Esophagus squamous epithelium (tissue), 5 donors: ENCODE results near the gene EBF4. TPM values are rescaled to one million over a fixed set of nuclear protein-coding genes. Genes with fewer than 3 reads are reported as not detected.

Experiments used
- DNase-seq: peaks from one replicate; lab custom pipeline; 2025; lab: John Stamatoyannopoulos, UW
- H3K27ac ChIP-seq, 4 donors: fragments of 200-600 bp; sonication (generic); one replicate each; pipeline ENCODE4 v1.5.1; 2016 to 2019; ENCODE audit warnings: mild to moderate bottlenecking in 1 of 4
- H3K27me3 ChIP-seq, 4 donors: fragments of 200-600 bp; sonication (generic); 1 replicate in 3 of 4; 2 replicates in 1 of 4; pipeline versions ENCODE4 v1.5.1 to v1.6.0; 2017 to 2021; ENCODE audit warnings: antibody characterized with exemption in 1 of 4
- H3K36me3 ChIP-seq, 3 donors: fragments of 200-600 bp; sonication (generic); one replicate each; pipeline ENCODE4 v1.5.1; 2016 to 2019
- H3K4me1 ChIP-seq, 3 donors: fragments of 200-600 bp; sonication (generic); one replicate each; pipeline ENCODE4 v1.5.1; 2017 to 2019
- H3K4me3 ChIP-seq, 4 donors: fragments of 200-600 bp; sonication (generic); 1 replicate in 3 of 4; 2 replicates in 1 of 4; pipeline ENCODE4 v1.5.1; 2016 to 2019; ENCODE audit warnings: mild to moderate bottlenecking in 2 of 4, moderate library complexity in 1 of 4
- H3K9me3 ChIP-seq, 3 donors: fragments of 200-600 bp; sonication (generic); one replicate each; pipeline ENCODE4 v1.5.1; 2016 to 2019
- CTCF ChIP-seq, 6 experiments: fragments of 450-650 bp in 4 of 6; fragments of 200-600 bp in 2 of 6; sonication (generic) in 2 of 6; IDR thresholded peaks; one replicate each; pipeline ENCODE4 v1.5.1; 2016 to 2019; ENCODE audit warnings: antibody characterized with exemption in 6 of 6, mild to moderate bottlenecking in 4 of 6, moderate library complexity in 4 of 6
- POLR2A ChIP-seq, 4 donors: fragments of 450-650 bp; IDR thresholded peaks; one replicate each; pipeline ENCODE4 v1.6.1; 2017; ENCODE audit warnings: antibody characterized with exemption in 4 of 4, mild to moderate bottlenecking in 4 of 4, moderate library complexity in 3 of 4
- WGBS, 2 donors: methylation state at CpG; one replicate each; pipeline ENCODE4 v1.1.5; 2018; 5-methylcytosine and 5-hydroxymethylcytosine counted together
- intact Hi-C: fragments of 100-400 bp; cut with DNase I; formaldehyde crosslinking; loops from one replicate; pipeline ENCODE4 v1.15.0; 2022
- total RNA-seq, 4 donors: library from RNA; depleted of rRNA; stranded (reverse); fragments of >200 nt; gene quantifications; one replicate each; pipeline ENCODE4 v1.1.0, GENCODE V29; 2016
- donor health status: DM: yes; HTN: yes; CAD: no.

The EBF4 gene
- total RNA-seq, 4 donors from 2014 or later = 3.2 to 10.4 (median 7.2) TPM

GRCh38 chr20:2690718-2691117 is 1.9 kb upstream of the EBF4 start:
- H3K9me3 ChIP-seq = no peaks in the 10 kb centered on the region
- 76 to 82% methylated on average over 6 of the region's 6 CpGs for WGBS, 2 donors
- H3K27ac ChIP-seq = no peak overlapping the region
- DNase-seq = no peak
- H3K36me3 ChIP-seq = no peaks in the 10 kb centered on the region
- no peak for TF ChIP-seq POLR2A (IDR thresholded peaks at IDR 0.05)
- TF ChIP-seq CTCF (IDR thresholded peaks at IDR 0.05) = no peak
- peaks cover 6 to 33% (median 14%) of the 10 kb centered on the region in 3 donors for H3K4me1 ChIP-seq
- intact Hi-C loops = no loop called here
- H3K27me3 ChIP-seq = peaks cover 0 to 63% (median 6%) of the 10 kb centered on the region in 4 donors
- H3K4me3 ChIP-seq = no peak overlapping the region

- TF ChIP-seq CTCF (IDR thresholded peaks at IDR 0.05) (no peak), POLR2A (IDR thresholded peaks at IDR 0.05) (no peak)
- Histone ChIP-seq H3K9me3 (no peaks in the 10 kb centered on the region), H3K4me3 (no peak overlapping the region), H3K27ac (peak overlapping the region in 1 of 4 donors; percentile 72), H3K4me1 (peaks cover 6 to 33% (median 14%) of the 10 kb centered on the region in 3 donors), H3K27me3 (peaks cover 0 to 63% (median 6%) of the 10 kb centered on the region in 4 donors), H3K36me3 (no peaks in the 10 kb centered on the region)
- intact Hi-C loops = no loop called here
- WGBS, 2 donors = 73 to 86% methylated on average over 8 of the region's 8 CpGs
- no peak for DNase-seq
These were observed 1.5 kb upstream of the EBF4 start for GRCh38 chr20:2691127-2691526.

GRCh38 chr20:2691663-2692035 is 931 bp upstream of the EBF4 start:
- no peak for DNase-seq
- no peaks in the 10 kb centered on the region for H3K9me3 ChIP-seq
- no peaks in the 10 kb centered on the region for H3K36me3 ChIP-seq
- WGBS, 2 donors = 50 to 51% methylated on average over 8 to 10 of the region's 10 CpGs
- TF ChIP-seq POLR2A (IDR thresholded peaks at IDR 0.05) = no peak
- peak overlapping the region; percentile 42 to 71 (median 54) for H3K4me3 ChIP-seq
- H3K27me3 ChIP-seq = peaks cover 0 to 65% (median 6%) of the 10 kb centered on the region in 4 donors
- peaks cover 6 to 33% (median 14%) of the 10 kb centered on the region in 3 donors for H3K4me1 ChIP-seq
- peak overlapping the region in 3 of 4 donors; percentile 72 to 89 (median 88) for H3K27ac ChIP-seq
- intact Hi-C loops = no loop called here

GRCh38 chr20:2692886-2693285 is 306 bp downstream of the EBF4 start:
- no peak for DNase-seq
- intact Hi-C loops = no loop called here
- no peak for TF ChIP-seq CTCF (IDR thresholded peaks at IDR 0.05)
- H3K9me3 ChIP-seq = no peaks in the 10 kb centered on the region
- H3K36me3 ChIP-seq = no peaks in the 10 kb centered on the region
- no CpG with 5 or more reads among the region's 64 CpGs for WGBS, 2 donors
- H3K27ac ChIP-seq = peak overlapping the region in 3 of 4 donors; percentile 49 to 89 (median 88)
- H3K4me1 ChIP-seq = peaks cover 6 to 31% (median 14%) of the 10 kb centered on the region in 3 donors
- H3K27me3 ChIP-seq = peaks cover 0 to 65% (median 6%) of the 10 kb centered on the region in 4 donors
- peak overlapping the region; percentile 29 to 71 (median 47) for H3K4me3 ChIP-seq

GRCh38 chr20:2693286-2694007 is 867 bp downstream of the EBF4 start:
- TF ChIP-seq POLR2A (IDR thresholded peaks at IDR 0.05) (no peak), CTCF (IDR thresholded peaks at IDR 0.05) (no peak)
- peak overlapping the region in 3 of 4 donors; percentile 49 to 89 (median 88) for H3K27ac ChIP-seq
- no peaks in the 10 kb centered on the region for H3K9me3 ChIP-seq
- intact Hi-C loops = no loop called here
- H3K27me3 ChIP-seq = peaks cover 0 to 65% (median 6%) of the 10 kb centered on the region in 4 donors
- DNase-seq = no peak
- no peaks in the 10 kb centered on the region for H3K36me3 ChIP-seq
- H3K4me3 ChIP-seq = peak overlapping the region; percentile 29 to 71 (median 47)
- peaks cover 6 to 27% (median 14%) of the 10 kb centered on the region in 3 donors for H3K4me1 ChIP-seq
- WGBS, 2 donors = no CpG with 5 or more reads among the region's 89 CpGs
